ENCODE measurements around the gene ATP1B3. TPM values are rescaled to one million over a fixed set of nuclear protein-coding genes. Genes with fewer than 3 reads are reported as not detected.

The ATP1B3 gene
- total RNA-seq, 2 donors from 2014 or later = 182 to 194 TPM

DNA sequence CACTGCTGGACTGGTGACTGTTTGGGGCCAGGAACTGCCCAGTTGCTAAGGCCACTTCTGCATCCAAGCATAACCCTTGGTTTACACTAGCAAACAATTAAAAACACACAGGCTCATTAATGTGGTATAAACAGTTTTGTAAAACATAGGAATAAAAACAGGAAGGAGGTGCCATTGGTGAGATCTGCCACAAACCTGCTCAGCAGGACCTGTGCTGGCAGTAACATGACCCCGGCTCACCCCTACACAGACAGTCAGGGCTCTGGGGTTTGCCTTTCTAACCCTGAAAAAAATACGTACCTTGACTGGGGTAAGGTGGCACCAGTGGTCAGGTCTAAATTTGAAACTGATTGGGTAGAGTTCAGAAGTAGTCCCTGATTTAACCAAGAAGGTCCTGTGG, 76.2 kb downstream of the ATP1B3 start:
- Histone ChIP-seq H3K4me3 (ENCODE audit: low read length) (no peak overlapping the region), H3K9me3 (ENCODE audit: control insufficient read depth, low read length) (no peaks in the 10 kb centered on the region), H3K27ac (ENCODE audit: low read depth, low read length) (no peak overlapping the region), H3K36me3 (ENCODE audit: control insufficient read depth, insufficient read depth, low read length) (peaks cover under 1% of the 10 kb centered on the region), H3K4me1 (ENCODE audit: control insufficient read depth, insufficient read depth, low read length) (no peaks in the 10 kb centered on the region), H3K9ac (ENCODE audit: extremely low read depth, low read length, poor library complexity, severe bottlenecking) (no peak overlapping the region), H3K27me3 (ENCODE audit: control insufficient read depth, insufficient read depth, low read length, poor library complexity, severe bottlenecking) (no peaks in the 10 kb centered on the region)
- TF ChIP-seq, protein P1, sequence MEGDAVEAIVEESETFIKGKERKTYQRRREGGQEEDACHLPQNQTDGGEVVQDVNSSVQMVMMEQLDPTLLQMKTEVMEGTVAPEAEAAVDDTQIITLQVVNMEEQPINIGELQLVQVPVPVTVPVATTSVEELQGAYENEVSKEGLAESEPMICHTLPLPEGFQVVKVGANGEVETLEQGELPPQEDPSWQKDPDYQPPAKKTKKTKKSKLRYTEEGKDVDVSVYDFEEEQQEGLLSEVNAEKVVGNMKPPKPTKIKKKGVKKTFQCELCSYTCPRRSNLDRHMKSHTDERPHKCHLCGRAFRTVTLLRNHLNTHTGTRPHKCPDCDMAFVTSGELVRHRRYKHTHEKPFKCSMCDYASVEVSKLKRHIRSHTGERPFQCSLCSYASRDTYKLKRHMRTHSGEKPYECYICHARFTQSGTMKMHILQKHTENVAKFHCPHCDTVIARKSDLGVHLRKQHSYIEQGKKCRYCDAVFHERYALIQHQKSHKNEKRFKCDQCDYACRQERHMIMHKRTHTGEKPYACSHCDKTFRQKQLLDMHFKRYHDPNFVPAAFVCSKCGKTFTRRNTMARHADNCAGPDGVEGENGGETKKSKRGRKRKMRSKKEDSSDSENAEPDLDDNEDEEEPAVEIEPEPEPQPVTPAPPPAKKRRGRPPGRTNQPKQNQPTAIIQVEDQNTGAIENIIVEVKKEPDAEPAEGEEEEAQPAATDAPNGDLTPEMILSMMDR (conservative IDR thresholded peaks at IDR 0.05) = no peak
- Mint-ChIP-seq H3K36me3 (ENCODE audit: low read depth) (peaks cover 19% of the 10 kb centered on the region), H3K9me3 (no peaks in the 10 kb centered on the region), H3K4me1 (peaks cover 2% of the 10 kb centered on the region), H3K4me3 (no peak overlapping the region), H3K27me3 (ENCODE audit: insufficient read depth) (no peaks in the 10 kb centered on the region), H3K27ac (no peak overlapping the region)
- WGBS, 2 experiments (ENCODE audit: insufficient coverage in 1 of 2, insufficient read length in 1 of 2) = 80 to 95% methylated on average over 2 of the region's 2 CpGs
- peak; percentile 16 for DNase-seq

- Mint-ChIP-seq H3K36me3 (ENCODE audit: low read depth) (peaks cover 29% of the 10 kb centered on the region), H3K9me3 (no peaks in the 10 kb centered on the region), H3K27me3 (ENCODE audit: insufficient read depth) (no peaks in the 10 kb centered on the region), H3K4me1 (peaks cover 2% of the 10 kb centered on the region), H3K27ac (peak overlapping the region; percentile 10), H3K4me3 (no peak overlapping the region)
- WGBS, 2 experiments (ENCODE audit: insufficient coverage in 1 of 2, insufficient read length in 1 of 2) = 89 to 92% methylated on average over 3 to 6 of the region's 6 CpGs
- Histone ChIP-seq H3K9me3 (ENCODE audit: control insufficient read depth, low read length) (no peaks in the 10 kb centered on the region), H3K27me3 (ENCODE audit: control insufficient read depth, insufficient read depth, low read length, poor library complexity, severe bottlenecking) (no peaks in the 10 kb centered on the region), H3K36me3 (ENCODE audit: control insufficient read depth, insufficient read depth, low read length) (peaks cover 10% of the 10 kb centered on the region), H3K9ac (ENCODE audit: extremely low read depth, low read length, poor library complexity, severe bottlenecking) (no peak overlapping the region), H3K4me3 (ENCODE audit: low read length) (no peak overlapping the region), H3K4me1 (ENCODE audit: control insufficient read depth, insufficient read depth, low read length) (no peaks in the 10 kb centered on the region), H3K27ac (ENCODE audit: low read depth, low read length) (peak overlapping the region; percentile 81)
- no peak for DNase-seq
- TF ChIP-seq, protein P1 (conservative IDR thresholded peaks at IDR 0.05) = no peak
Observed at GRCh38 chr3:141955175-141955574, 78.7 kb downstream of the ATP1B3 start.

DNA sequence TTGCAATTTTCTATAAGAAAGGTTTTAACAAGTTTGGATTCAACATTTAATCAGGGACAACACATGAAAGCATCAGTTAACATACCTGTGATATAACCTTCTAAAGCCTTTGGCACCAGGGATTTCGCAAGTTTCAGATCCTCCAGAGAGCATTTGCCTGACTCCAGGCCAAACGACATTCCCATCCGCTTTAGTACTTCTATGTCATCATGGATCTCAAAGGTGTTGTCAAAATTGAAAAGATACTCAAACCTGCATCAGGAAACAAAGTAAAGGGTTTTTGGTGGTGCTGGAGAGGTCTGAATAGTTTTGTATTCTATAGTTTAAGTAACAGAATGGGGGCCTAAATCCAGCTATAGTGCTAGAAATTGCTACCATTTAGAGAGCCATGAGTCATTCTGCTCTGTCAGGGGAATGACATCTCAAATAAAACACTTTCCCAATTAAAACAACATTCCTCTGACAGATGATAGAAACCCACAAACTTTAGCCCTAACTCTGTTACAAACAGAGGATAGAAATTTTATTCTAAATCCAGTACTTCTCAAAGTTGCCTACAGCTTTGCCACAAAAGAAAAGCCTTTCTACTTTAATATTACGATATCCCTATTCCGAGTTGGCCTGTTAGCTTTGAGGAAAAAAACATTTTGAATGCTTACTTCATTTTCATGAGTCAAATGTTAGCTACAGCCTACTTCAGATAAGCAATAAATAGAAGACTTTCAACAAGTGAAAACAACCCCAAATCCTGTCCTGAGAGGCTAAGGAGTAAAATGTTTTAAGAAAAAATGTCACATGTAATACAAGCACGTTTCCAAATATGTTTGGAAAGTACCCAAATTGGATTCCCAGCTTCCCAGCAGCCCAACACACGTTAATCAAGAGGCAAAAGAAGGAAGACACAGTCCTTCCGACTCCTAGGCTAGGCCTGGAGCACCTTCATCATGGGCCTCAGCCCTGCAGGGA, 83.4 kb downstream of the ATP1B3 start:
- Histone ChIP-seq H3K4me3 (ENCODE audit: low read length) (no peak overlapping the region), H3K27me3 (ENCODE audit: control insufficient read depth, insufficient read depth, low read length, poor library complexity, severe bottlenecking) (no peaks in the 10 kb centered on the region), H3K9ac (ENCODE audit: extremely low read depth, low read length, poor library complexity, severe bottlenecking) (no peak overlapping the region), H3K9me3 (ENCODE audit: control insufficient read depth, low read length) (no peaks in the 10 kb centered on the region), H3K36me3 (ENCODE audit: control insufficient read depth, insufficient read depth, low read length) (peaks cover 29% of the 10 kb centered on the region), H3K4me1 (ENCODE audit: control insufficient read depth, insufficient read depth, low read length) (no peaks in the 10 kb centered on the region), H3K27ac (ENCODE audit: low read depth, low read length) (no peak overlapping the region)
- H3K36me3 Mint-ChIP-seq (ENCODE audit: low read depth) = peaks cover 49% of the 10 kb centered on the region
- 92 to 94% methylated on average over 3 to 8 of the region's 8 CpGs for WGBS, 2 experiments (ENCODE audit: insufficient coverage in 1 of 2, insufficient read length in 1 of 2)
- H3K4me1 Mint-ChIP-seq = no peaks in the 10 kb centered on the region
- no peaks in the 10 kb centered on the region for H3K27me3 Mint-ChIP-seq (ENCODE audit: insufficient read depth)
- no peak overlapping the region for H3K4me3 Mint-ChIP-seq
- H3K9me3 Mint-ChIP-seq = no peaks in the 10 kb centered on the region
- TF ChIP-seq, protein P1 (conservative IDR thresholded peaks at IDR 0.05) = no peak
- DNase-seq = no peak
- peak overlapping the region; percentile 44 for H3K27ac Mint-ChIP-seq

Data from endodermal cell (in vitro differentiated cells).